ENCODE results near the gene CLASP1. TPM values are rescaled to one million over a fixed set of nuclear protein-coding genes. Genes with fewer than 3 reads are reported as not detected.
"Not testable (repeated sequence)": the region's sequence is repeated elsewhere in the genome, so short reads cannot be mapped to it uniquely, and the experiment has no call there.

The CLASP1 gene
- total and polyA plus RNA-seq, 2 experiments from 2014 or later, result 20.1 to 37.4 TPM

DNA sequence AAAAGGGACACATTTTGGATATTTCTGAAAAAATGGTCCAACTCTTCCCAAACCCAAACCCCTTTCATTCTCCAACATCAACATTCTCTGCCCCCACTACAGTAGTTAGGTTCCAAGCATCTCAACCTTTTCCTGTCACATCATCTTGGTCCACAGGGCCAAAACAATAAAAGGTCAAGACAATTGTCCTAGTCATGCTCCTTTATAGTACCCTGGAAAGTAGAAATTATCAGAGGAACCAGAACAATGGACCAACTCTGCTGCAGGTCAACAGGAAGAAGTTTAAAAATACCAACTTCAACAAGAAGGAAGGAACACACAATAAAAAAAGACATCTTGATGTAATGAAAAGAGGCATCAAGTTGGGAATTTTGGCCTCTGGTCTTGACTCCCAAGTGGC is 36.1 kb downstream of the CLASP1 start:
- peaks cover 6% of the 10 kb centered on the region; the same call in 1 of the 2 replicates for H3K36me3 ChIP-seq (ENCODE audit: low read depth)
- no peak overlapping the region for H2AFZ ChIP-seq
- no peak for TF ChIP-seq EZH2phosphoT487 (IDR thresholded peaks at IDR 0.05; ENCODE audit: insufficient read depth, low read depth)
- TF ChIP-seq EZH2 (IDR thresholded peaks at IDR 0.05; ENCODE audit: insufficient read depth, poor library complexity, severe bottlenecking), result no peak
- H3K27ac ChIP-seq, result no peak overlapping the region
- H3F3A ChIP-seq (ENCODE audit: insufficient read depth), result 0 out of 2 replicates have a peak, but pooled peaks cover 5% of the 10 kb centered on the region
- H3K4me2 ChIP-seq (ENCODE audit: unreplicated experiment), result no peak overlapping the region
- peaks cover 5% of the 10 kb centered on the region; the same call in 1 of the 2 replicates for H4K20me1 ChIP-seq (ENCODE audit: insufficient read depth)
- H3K9me2 ChIP-seq (ENCODE audit: insufficient read depth), result no peaks in the 10 kb centered on the region
- no peaks in the 10 kb centered on the region for H3K27me3 ChIP-seq (replicated peaks; ENCODE audit: insufficient read depth)
- in situ Hi-C loops (cut with MboI), result no loop called here
- H3K9me3 ChIP-seq (ENCODE audit: low read depth), result no peaks in the 10 kb centered on the region
- no peaks in the 10 kb centered on the region for H3K4me1 ChIP-seq (ENCODE audit: insufficient read depth)
- no peak overlapping the region for H3K4me3 ChIP-seq
- no peak for DNase-seq
- H3K79me2 ChIP-seq (ENCODE audit: insufficient read depth), result peaks cover 97% of the 10 kb centered on the region
- no peak overlapping the region for H3K9ac ChIP-seq

DNA sequence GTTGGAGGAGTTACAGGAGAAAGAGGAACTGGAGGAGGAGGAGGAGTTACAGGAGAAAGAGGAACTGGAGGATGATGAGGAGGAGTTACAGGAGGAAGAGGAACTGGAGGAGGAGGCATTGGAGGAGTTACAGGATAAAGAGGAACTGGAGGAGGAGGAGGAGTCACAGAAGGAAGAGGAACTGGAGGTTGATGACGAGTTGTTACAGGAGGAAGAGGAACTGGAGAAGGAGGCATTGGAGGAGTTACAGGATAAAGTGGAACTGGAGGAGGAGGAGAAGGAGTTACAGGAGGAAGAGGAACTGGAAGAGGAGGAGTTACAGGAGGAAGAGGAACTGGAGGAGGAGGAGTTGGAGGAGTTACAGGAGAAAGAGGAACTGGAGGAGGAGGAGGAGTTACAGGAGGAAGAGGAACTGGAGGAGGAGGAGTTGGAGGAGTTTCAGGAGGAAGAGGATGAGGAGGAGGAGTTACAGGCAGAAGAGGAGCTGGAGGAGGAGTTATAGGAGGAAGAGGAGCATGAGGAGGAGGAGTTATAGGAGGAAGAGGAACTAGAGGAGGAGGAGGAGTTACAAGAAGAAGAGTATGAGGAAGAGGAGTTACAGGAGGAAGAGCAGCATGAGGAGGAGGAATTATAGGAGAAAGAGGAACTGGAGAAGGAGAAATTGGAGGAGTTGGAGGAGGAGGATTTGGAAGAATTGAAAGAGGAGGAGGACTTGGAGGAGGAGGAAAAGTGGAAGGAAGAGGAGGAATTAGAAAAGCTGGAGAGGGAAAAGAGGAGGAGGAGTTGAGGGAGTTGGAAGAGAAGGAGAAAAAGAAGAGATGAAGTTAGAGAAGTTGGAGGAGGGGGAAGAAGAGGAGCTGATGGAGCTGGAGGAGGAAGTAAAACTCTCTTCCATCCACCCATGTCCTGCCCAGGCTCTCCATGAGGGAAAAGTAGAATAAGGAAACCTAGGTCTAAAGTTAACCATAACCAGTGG is 37.2 kb downstream of the CLASP1 start:
- Histone ChIP-seq H3K27me3 (replicated peaks; ENCODE audit: insufficient read depth) (no peaks in the 10 kb centered on the region), H3K79me2 (ENCODE audit: insufficient read depth) (peaks cover 97% of the 10 kb centered on the region), H3K27ac (no peak overlapping the region), H3K9me3 (ENCODE audit: low read depth) (no peaks in the 10 kb centered on the region), H3K4me2 (ENCODE audit: unreplicated experiment) (no peak overlapping the region), H4K20me1 (ENCODE audit: insufficient read depth) (peaks cover 5% of the 10 kb centered on the region; the same call in 1 of the 2 replicates), H3F3A (ENCODE audit: insufficient read depth) (no peaks in the 10 kb centered on the region), H3K9ac (no peak overlapping the region), H3K4me1 (ENCODE audit: insufficient read depth) (no peaks in the 10 kb centered on the region), H2AFZ (no peak overlapping the region), H3K36me3 (ENCODE audit: low read depth) (peaks cover 6% of the 10 kb centered on the region; the same call in 1 of the 2 replicates), H3K9me2 (ENCODE audit: insufficient read depth) (no peaks in the 10 kb centered on the region), H3K4me3 (no peak overlapping the region)
- TF ChIP-seq EZH2 (IDR thresholded peaks at IDR 0.05; ENCODE audit: insufficient read depth, poor library complexity, severe bottlenecking), result no peak
- TF ChIP-seq EZH2phosphoT487 (IDR thresholded peaks at IDR 0.05; ENCODE audit: insufficient read depth, low read depth), result no peak
- in situ Hi-C loops (cut with MboI), result no loop called here
- no peak for DNase-seq
- WGBS, 2 experiments (ENCODE audit: low coverage in 1 of 2, low lambda C conversion rate in 2 of 2, missing lambda C conversion rate in 2 of 2), result 67 to 98% methylated on average over 1 of the region's 1 CpG

DNA sequence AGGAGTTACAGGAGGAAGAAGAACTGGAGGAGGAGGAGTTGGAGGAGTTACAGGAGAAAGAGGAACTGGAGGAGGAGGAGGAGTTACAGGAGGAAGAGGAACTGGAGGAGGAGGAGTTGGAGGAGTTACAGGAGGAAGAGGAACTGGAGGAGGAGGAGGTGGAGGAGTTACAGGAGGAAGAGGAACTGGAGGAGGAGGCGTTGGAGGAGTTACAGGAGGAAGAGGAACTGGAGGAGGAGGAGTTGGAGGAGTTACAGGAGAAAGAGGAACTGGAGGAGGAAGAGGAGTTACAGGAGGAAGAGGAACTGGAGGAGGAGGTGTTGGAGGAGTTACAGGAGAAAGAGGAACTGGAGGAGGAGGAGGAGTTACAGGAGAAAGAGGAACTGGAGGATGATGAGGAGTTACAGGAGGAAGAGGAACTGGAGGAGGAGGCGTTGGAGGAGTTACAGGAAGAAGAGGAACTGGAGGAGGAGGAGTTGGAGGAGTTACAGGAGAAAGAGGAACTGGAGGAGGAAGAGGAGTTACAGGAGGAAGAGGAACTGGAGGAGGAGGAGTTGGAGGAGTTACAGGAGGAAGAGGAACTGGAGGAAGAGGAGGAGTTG is 38.1 kb downstream of the CLASP1 start:
- DNase-seq; in situ Hi-C loops (cut with MboI); H3K9me3 ChIP-seq (ENCODE audit: low read depth); H3F3A ChIP-seq (ENCODE audit: insufficient read depth); H3K36me3 ChIP-seq (ENCODE audit: low read depth); H3K9ac ChIP-seq; H2AFZ ChIP-seq; H3K27me3 ChIP-seq (replicated peaks; ENCODE audit: insufficient read depth); H3K27ac ChIP-seq; H3K4me2 ChIP-seq (ENCODE audit: unreplicated experiment); H4K20me1 ChIP-seq (ENCODE audit: insufficient read depth); H3K9me2 ChIP-seq (ENCODE audit: insufficient read depth); H3K4me3 ChIP-seq; H3K4me1 ChIP-seq (ENCODE audit: insufficient read depth): not testable (repeated sequence)
- 97% methylated on average over 2 of the region's 2 CpGs; no CpG with 5 or more reads in 1 of the 2 experiments for WGBS, 2 experiments (ENCODE audit: low coverage in 1 of 2, low lambda C conversion rate in 2 of 2, missing lambda C conversion rate in 2 of 2)
- peaks cover 97% of the 10 kb centered on the region for H3K79me2 ChIP-seq (ENCODE audit: insufficient read depth)

DNA sequence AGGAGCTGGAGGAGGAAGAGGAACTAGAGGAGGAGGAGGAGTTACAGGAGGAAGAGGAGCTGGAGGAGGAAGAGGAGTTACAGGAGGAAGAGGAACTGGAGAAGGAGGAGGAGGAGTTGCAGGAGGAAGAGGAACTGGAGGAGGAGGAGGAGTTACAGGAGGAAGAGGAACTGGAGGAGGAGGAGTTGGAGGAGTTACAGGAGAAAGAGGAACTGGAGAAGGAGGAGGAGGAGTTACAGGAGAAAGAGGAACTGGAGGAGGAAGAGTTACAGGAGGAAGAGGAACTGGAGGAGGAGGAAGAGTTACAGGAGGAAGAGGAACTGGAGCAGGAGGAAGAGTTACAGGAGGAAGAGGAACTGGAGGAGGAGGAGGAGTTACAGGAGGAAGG is 38.8 kb downstream of the CLASP1 start:
- not testable (repeated sequence) for H4K20me1 ChIP-seq (ENCODE audit: insufficient read depth)
- H3K79me2 ChIP-seq (ENCODE audit: insufficient read depth), result peaks cover 97% of the 10 kb centered on the region

More for the DNA sequence above, 38.8 kb downstream of the CLASP1 start:
- H3K36me3 ChIP-seq (ENCODE audit: low read depth); H3K9me3 ChIP-seq (ENCODE audit: low read depth); in situ Hi-C loops (cut with MboI); H3K9ac ChIP-seq; H3F3A ChIP-seq (ENCODE audit: insufficient read depth); H3K4me3 ChIP-seq; H3K9me2 ChIP-seq (ENCODE audit: insufficient read depth); H2AFZ ChIP-seq; H3K4me2 ChIP-seq (ENCODE audit: unreplicated experiment); H3K4me1 ChIP-seq (ENCODE audit: insufficient read depth); H3K27ac ChIP-seq; DNase-seq; H3K27me3 ChIP-seq (replicated peaks; ENCODE audit: insufficient read depth): not testable (repeated sequence)

Measured in GM23248 (cell line).